Tibial artery (tissue), 4 donors: ENCODE results near the gene ARAP1.

ENCODE experiments used
- DNase-seq, 2 donors: peaks; one replicate each; pipeline ENCODE4 v3.0.0-alpha.2; 2019
- H3K27ac ChIP-seq, 2 donors: fragments of 200-600 bp; sonication (generic) in 1 of 2; 1 replicate in 1 of 2; 2 replicates in 1 of 2; pipeline ENCODE4 v1.5.1; 2018 to 2019; ENCODE audit warnings: mild to moderate bottlenecking in 1 of 2
- H3K27me3 ChIP-seq, 2 donors: fragments of 200-600 bp; sonication (generic) in 1 of 2; one replicate each; pipeline versions ENCODE4 v1.5.1 to v1.6.0; 2016 to 2019
- H3K36me3 ChIP-seq, 3 donors: fragments of 200-600 bp; sonication (generic) in 2 of 3; one replicate each; pipeline ENCODE4 v1.5.1; 2016 to 2019; ENCODE audit warnings: mild to moderate bottlenecking in 2 of 3
- H3K4me1 ChIP-seq, 4 donors: fragments of 200-600 bp; sonication (generic) in 2 of 4; 1 replicate in 3 of 4; 2 replicates in 1 of 4; pipeline ENCODE4 v1.5.1; 2016 to 2019
- H3K4me3 ChIP-seq, 2 donors: fragments of 200-600 bp; sonication (generic) in 1 of 2; 1 replicate in 1 of 2; 2 replicates in 1 of 2; pipeline ENCODE4 v1.5.1; 2018 to 2019; ENCODE audit warnings: mild to moderate bottlenecking in 2 of 2
- H3K9me3 ChIP-seq, 3 donors: fragments of 200-600 bp; sonication (generic) in 1 of 3; one replicate each; pipeline ENCODE4 v1.5.1; 2016 to 2019
- intact Hi-C: fragments of 100-400 bp; cut with DNase I; formaldehyde crosslinking; loops from one replicate; pipeline ENCODE4 v1.15.0; 2023; ENCODE audit warnings: low total_unique reads
- TF ChIP-seq, protein P1 (sequence below), 2 experiments: fragments of 200-600 bp in 1 of 2; fragments of 450-650 bp in 1 of 2; IDR thresholded peaks; one replicate each; pipeline ENCODE4 v1.5.1; 2017 to 2019; ENCODE audit warnings: antibody characterized with exemption in 2 of 2, mild to moderate bottlenecking in 1 of 2, moderate library complexity in 1 of 2

Gene ARAP1

DNA sequence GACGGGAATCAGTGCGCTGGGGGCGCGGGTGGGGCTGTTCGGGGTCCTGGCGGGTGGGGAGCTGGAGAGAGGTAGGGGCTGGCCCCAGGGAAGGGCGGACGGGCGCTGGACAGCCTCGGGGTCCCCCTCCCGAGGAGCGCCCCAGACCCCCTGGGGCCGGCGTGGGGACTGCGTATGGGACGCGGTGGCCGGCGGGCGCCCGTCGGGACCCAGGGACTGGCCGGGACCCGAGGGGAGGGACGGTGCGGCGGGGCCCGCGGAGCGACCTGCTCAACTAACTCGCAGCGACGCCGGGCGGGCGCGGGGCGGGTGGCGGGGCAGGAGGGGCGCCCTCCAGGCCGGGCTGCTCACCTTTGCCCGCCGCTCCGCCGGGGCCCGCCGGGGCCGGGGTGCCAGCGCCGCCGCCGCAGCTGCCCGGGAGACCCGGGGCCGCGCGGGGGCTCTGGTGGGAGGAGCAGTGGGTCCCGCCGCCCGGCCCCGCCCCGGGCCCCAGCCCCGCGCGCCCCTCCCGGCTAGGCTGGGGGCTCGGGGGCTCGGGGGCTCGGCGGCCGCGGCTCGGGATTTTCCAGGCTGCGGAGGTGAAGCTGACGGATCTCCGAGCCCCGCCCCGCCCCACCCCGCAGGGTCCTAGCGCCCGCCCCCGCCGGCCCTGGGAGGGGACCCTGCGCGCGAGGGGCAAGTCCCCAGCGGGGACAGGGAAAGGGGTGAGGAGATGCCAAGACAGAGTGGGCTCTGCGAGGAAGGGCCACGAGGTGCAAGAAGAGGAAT lies 29.3 kb upstream of the ARAP1 start:
- H3K9me3 ChIP-seq, result no peaks in the 10 kb centered on the region
- TF ChIP-seq, protein P1, sequence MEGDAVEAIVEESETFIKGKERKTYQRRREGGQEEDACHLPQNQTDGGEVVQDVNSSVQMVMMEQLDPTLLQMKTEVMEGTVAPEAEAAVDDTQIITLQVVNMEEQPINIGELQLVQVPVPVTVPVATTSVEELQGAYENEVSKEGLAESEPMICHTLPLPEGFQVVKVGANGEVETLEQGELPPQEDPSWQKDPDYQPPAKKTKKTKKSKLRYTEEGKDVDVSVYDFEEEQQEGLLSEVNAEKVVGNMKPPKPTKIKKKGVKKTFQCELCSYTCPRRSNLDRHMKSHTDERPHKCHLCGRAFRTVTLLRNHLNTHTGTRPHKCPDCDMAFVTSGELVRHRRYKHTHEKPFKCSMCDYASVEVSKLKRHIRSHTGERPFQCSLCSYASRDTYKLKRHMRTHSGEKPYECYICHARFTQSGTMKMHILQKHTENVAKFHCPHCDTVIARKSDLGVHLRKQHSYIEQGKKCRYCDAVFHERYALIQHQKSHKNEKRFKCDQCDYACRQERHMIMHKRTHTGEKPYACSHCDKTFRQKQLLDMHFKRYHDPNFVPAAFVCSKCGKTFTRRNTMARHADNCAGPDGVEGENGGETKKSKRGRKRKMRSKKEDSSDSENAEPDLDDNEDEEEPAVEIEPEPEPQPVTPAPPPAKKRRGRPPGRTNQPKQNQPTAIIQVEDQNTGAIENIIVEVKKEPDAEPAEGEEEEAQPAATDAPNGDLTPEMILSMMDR (IDR thresholded peaks at IDR 0.05), result no peak
- peaks cover 0 to 53% (median 32%) of the 10 kb centered on the region in 4 donors for H3K4me1 ChIP-seq
- H3K36me3 ChIP-seq, result no peaks in the 10 kb centered on the region
- peak overlapping the region; percentile 56 to 60 for H3K27ac ChIP-seq
- H3K27me3 ChIP-seq, result no peaks in the 10 kb centered on the region
- intact Hi-C loops, result no loop called here
- peak overlapping the region; percentile 55 to 82 for H3K4me3 ChIP-seq
- DNase-seq, result no peak

DNA sequence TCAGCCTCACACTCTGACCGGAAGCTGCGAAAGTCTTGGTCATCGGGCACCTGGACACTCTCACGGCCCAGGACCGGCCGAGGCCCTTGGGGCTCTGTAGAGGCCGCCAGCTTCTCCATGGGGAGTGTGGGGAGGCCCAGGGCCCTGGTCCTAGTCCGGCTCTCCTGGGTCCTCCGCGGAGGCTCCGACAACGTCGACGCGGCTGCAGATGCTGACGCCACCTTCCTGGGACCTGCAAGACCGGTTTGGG lies 28.8 kb upstream of the ARAP1 start:
- intact Hi-C loops, result no loop called here
- peak overlapping the region; percentile 56 to 60 for H3K27ac ChIP-seq
- DNase-seq, result no peak

DNA sequence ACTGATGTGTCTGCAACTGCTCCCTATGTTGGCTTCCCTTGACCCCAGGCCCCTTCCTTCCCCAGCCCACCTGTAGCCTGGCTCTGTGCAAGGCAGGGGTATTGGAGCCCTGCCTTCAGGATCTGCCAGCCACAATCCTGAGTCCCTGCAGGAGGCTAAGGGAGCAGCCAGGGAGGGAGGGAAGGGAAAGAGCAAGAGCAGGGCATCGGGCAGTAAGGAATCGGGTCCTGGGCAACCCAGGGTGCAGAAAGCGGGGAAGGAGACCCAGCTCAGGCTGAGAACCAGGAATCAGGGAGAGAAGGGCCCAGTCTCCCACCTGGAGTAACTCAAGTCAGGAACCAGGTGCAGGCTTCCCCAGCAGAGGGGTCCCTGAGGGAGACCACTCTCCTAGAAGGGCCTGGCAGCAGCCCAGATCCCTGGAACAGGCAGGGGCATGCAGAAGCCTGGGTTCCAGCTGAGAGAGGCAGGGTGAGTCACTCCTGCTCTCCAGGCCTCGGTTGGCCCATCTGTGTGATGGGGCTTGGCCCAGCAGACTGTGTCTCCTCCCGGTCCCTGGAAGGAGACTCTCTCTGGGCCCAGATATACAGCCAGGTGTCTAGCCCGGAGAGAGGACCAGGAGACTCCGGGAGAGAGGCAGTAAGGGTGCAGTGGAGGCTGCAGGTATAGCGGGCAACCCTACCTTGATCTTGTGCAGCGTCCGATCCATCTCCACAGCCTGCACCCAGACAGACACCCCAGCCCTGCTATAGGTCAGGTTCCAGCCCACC lies 28.3 kb upstream of the ARAP1 start:
- no peaks in the 10 kb centered on the region for H3K9me3 ChIP-seq
- peaks cover 0 to 53% (median 32%) of the 10 kb centered on the region in 4 donors for H3K4me1 ChIP-seq
- DNase-seq, result no peak
- no peaks in the 10 kb centered on the region for H3K27me3 ChIP-seq
- H3K36me3 ChIP-seq, result peaks cover 0 to 4% (median 0%) of the 10 kb centered on the region in 3 donors
- TF ChIP-seq, protein P1 (IDR thresholded peaks at IDR 0.05), result no peak
- peak overlapping the region; percentile 55 to 82 for H3K4me3 ChIP-seq
- H3K27ac ChIP-seq, result peak overlapping the region; percentile 56 to 60
- intact Hi-C loops, result no loop called here

More for the DNA sequence above, 28.8 kb upstream of the ARAP1 start:
- Histone ChIP-seq H3K36me3 (peaks cover 0 to 4% (median 0%) of the 10 kb centered on the region in 3 donors), H3K27me3 (no peaks in the 10 kb centered on the region), H3K4me3 (peak overlapping the region; percentile 55 to 82), H3K4me1 (peaks cover 0 to 53% (median 32%) of the 10 kb centered on the region in 4 donors), H3K9me3 (no peaks in the 10 kb centered on the region)
- TF ChIP-seq, protein P1 (IDR thresholded peaks at IDR 0.05), result no peak

DNA sequence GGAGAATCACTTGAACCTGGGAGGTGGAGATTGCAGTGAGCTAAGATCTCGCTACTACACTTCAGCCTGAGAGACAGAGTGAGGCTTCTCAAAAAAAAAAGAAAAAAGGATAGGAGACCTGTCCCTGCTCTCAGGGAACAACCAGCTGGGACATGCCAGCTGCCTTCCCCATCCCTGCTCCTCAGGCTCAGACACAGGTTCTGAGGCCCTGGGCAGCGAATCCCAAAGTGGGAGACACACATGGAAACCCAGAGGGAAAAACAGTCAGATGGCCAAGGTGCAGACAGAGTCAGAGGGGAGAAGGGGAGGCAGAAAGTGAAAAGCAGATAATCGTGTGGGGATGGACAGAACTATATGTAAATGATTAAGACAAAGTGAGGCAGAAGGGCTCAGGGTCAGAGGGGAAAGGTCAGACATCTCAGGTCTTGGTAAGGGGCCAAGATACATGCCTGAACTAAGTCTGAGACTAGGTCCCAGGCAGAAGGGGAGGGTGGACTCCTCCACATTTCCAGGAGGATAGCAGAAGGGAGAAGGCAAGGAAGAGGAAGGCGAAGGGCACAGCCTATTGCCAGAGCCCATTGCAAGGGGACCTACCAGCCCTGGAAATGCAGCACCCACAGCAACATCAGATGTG lies 27.4 kb upstream of the ARAP1 start:
- H3K27me3 ChIP-seq, result no peaks in the 10 kb centered on the region
- H3K27ac ChIP-seq, result no peak overlapping the region
- H3K36me3 ChIP-seq, result peaks cover 0 to 4% (median 0%) of the 10 kb centered on the region in 3 donors
- TF ChIP-seq, protein P1 (IDR thresholded peaks at IDR 0.05), result no peak
- no peaks in the 10 kb centered on the region for H3K9me3 ChIP-seq
- DNase-seq, result no peak
- intact Hi-C loops, result no loop called here
- no peak overlapping the region for H3K4me3 ChIP-seq
- peaks cover 0 to 59% (median 32%) of the 10 kb centered on the region in 4 donors for H3K4me1 ChIP-seq

DNA sequence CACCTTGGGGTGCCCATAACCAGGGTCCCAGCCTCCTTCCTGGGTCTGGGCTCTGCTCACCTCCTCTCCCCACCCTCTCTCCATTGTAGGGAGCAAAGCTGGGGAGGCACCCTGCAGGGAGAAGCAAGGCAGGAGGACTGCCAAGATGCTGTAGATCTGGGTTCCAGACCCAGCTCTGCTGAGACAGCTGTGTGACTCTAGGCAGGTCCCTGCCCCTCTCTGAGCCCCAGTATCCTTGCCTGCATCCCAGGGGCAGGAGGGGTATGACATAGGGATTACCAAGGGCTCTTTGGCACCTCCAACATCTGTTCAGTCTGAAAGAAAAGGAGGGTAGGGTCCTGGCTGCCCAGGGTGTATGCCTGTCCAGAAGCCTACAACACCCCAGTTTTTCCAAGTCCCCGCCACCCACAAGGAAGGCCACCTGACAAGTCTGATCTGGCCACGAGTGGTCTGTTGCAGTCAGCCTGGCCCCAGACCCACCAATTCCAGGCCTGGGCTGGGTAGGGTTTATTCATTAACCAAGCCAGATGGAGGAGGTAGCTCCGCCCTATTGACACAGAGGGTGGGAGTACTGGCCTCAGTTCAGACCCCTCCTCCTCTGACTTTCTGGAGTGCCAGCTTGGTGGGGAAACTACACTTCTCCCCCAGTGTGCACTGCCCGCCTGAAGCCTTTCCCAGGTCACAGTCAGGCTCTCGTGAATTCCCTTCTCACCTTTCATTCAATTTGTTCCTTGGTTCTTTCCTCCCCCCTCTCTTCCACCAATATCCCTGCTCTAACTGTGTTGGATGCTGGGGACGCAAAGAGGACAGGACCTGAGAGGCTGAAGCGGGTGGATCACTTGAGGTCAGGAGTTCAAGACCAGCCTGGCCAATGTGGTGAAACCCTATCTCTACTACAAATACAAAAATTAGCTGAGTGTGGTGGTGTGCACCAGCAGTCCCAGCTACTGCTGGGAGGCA lies 26.6 kb upstream of the ARAP1 start:
- Histone ChIP-seq H3K9me3 (no peaks in the 10 kb centered on the region), H3K4me1 (peaks cover 0 to 67% (median 32%) of the 10 kb centered on the region in 4 donors), H3K27me3 (no peaks in the 10 kb centered on the region), H3K4me3 (no peak overlapping the region), H3K36me3 (peaks cover 0 to 4% (median 0%) of the 10 kb centered on the region in 3 donors), H3K27ac (no peak overlapping the region)
- no peak for DNase-seq
- TF ChIP-seq, protein P1 (IDR thresholded peaks at IDR 0.05), result no peak
- intact Hi-C loops, result no loop called here
